ENCODE results near the gene CHPF. TPM values are rescaled to one million over a fixed set of nuclear protein-coding genes. Genes with fewer than 3 reads are reported as not detected.

The CHPF gene
- 100 to 1,000 TPM in 1 of 4 donors, 10 to 100 TPM in 3; 19.0 to 122 (median 90.5) TPM for total RNA-seq

GRCh38 chr2:219543596-219544358 is at the start of gene CHPF, which contains the start of gene TMEM198:
Gene CHPF, minus strand, starts transcription at chr2:219543809. Its CDS starts 271 bp downstream, at chr2:219543538.
Gene TMEM198, plus strand, starts transcription at chr2:219544028. Its CDS starts 700 bp downstream, at chr2:219544728.
- DNase-seq: peak; percentile 92 to 98 (median 98)
- TF ChIP-seq POLR2A (IDR thresholded peaks at IDR 0.05) (peak; percentile 29 to 72), CTCF (IDR thresholded peaks at IDR 0.05) (no peak)
- Histone ChIP-seq H3K36me3 (peaks cover 0 to 27% (median 0%) of the 10 kb centered on the region in 3 donors), H3K4me1 (peaks cover 0 to 23% (median 14%) of the 10 kb centered on the region in 4 donors), H3K9me3 (no peaks in the 10 kb centered on the region), H3K4me3 (peak within 1 kb of the TSS; percentile 54 to 80 (median 80)), H3K27ac (peak within 1 kb of the TSS; percentile 78 to 95 (median 89)), H3K27me3 (no peaks in the 10 kb centered on the region)

- no peaks in the 10 kb centered on the region for H3K9me3 ChIP-seq
- no peaks in the 10 kb centered on the region for H3K36me3 ChIP-seq
- DNase-seq: no peak
- no peaks in the 10 kb centered on the region for H3K27me3 ChIP-seq
- no peak overlapping the region for H3K4me3 ChIP-seq
- TF ChIP-seq CTCF (IDR thresholded peaks at IDR 0.05) (no peak), POLR2A (IDR thresholded peaks at IDR 0.05) (no peak)
- peaks cover 0 to 9% (median 0%) of the 10 kb centered on the region in 4 donors for H3K4me1 ChIP-seq
- H3K27ac ChIP-seq: no peak overlapping the region
Observed at GRCh38 chr2:219593154-219593553, 49.5 kb upstream of the CHPF start.

GRCh38 chr2:219592736-219593135 is 49.1 kb upstream of the CHPF start:
- no peaks in the 10 kb centered on the region for H3K9me3 ChIP-seq
- H3K4me3 ChIP-seq: no peak overlapping the region
- H3K27ac ChIP-seq: no peak overlapping the region
- H3K36me3 ChIP-seq: no peaks in the 10 kb centered on the region
- H3K27me3 ChIP-seq: no peaks in the 10 kb centered on the region
- H3K4me1 ChIP-seq: peaks cover 0 to 9% (median 0%) of the 10 kb centered on the region in 4 donors
- DNase-seq: no peak
- TF ChIP-seq CTCF (IDR thresholded peaks at IDR 0.05) (no peak), POLR2A (IDR thresholded peaks at IDR 0.05) (no peak)

GRCh38 chr2:219591091-219591490 is 47.5 kb upstream of the CHPF start:
- Histone ChIP-seq H3K9me3 (no peaks in the 10 kb centered on the region), H3K36me3 (no peaks in the 10 kb centered on the region), H3K4me1 (no peaks in the 10 kb centered on the region), H3K27me3 (no peaks in the 10 kb centered on the region), H3K27ac (no peak overlapping the region), H3K4me3 (no peak overlapping the region)
- TF ChIP-seq POLR2A (IDR thresholded peaks at IDR 0.05): no peak
- no peak for TF ChIP-seq CTCF (IDR thresholded peaks at IDR 0.05)
- DNase-seq: no peak

- Histone ChIP-seq H3K27ac (no peak overlapping the region), H3K9me3 (no peaks in the 10 kb centered on the region), H3K27me3 (no peaks in the 10 kb centered on the region), H3K4me3 (no peak overlapping the region), H3K36me3 (no peaks in the 10 kb centered on the region), H3K4me1 (no peaks in the 10 kb centered on the region)
- TF ChIP-seq POLR2A (IDR thresholded peaks at IDR 0.05) (no peak), CTCF (IDR thresholded peaks at IDR 0.05) (no peak)
- DNase-seq: no peak
Observed at GRCh38 chr2:219581346-219581745, 37.7 kb upstream of the CHPF start.

Data from Peyer's patch (tissue), 4 donors.